K562 (cell line): Measurements from ENCODE around the gene INPP5D. TPM values are rescaled to one million over a fixed set of nuclear protein-coding genes. Genes with fewer than 3 reads are reported as not detected.
A peak's percentile ranks its signal among the peaks of the same experiment; 100 is the strongest.

Experiments
- ATAC-seq: fragments of 200-7000 bp; cut with Tn5 transposase; 3 replicates; pipeline ENCODE4 v1.9.1; 2020; ENCODE audit warnings: moderate library complexity
- BruUV-seq: library from RNA; stranded (reverse); fragments of 400-500 nt; replicated peaks from 2 replicates; lab custom pipeline; 2021; lab: Mats Ljungman, UMichigan
- CTCF ChIA-PET: fragments of 300-600 bp; formaldehyde crosslinking; extraction: SDS; loops from one replicate; lab custom pipeline; 2021; ENCODE audit warnings: low intra/inter-chr PET ratio; lab: Yijun Ruan, JAX
- POLR2A ChIA-PET: fragments of 300-600, 350-650 bp; sonication (Branson Sonifier 250); formaldehyde crosslinking; extraction: SDS; loops from one replicate; lab custom pipeline; 2021; ENCODE audit warnings: antibody characterized with exemption, inconsistent platforms; lab: Yijun Ruan, JAX
- DNase-seq, 4 experiments: peaks; one replicate each; pipeline versions ENCODE4 v3.0.0 to v3.0.0-alpha.2; 2011 to 2018; ENCODE audit warnings: low spot score in 3 of 4, mixed read lengths in 3 of 4; ENCODE audit errors: extremely low read depth in 1 of 4
- FAIRE-seq: peaks from 2 replicates; lab custom pipeline; 2011; peaks lifted over from hg19 to GRCh38; lab: Jason Lieb, UNC
- H2AFZ ChIP-seq: 2 replicates; pipeline ENCODE4 v1.6.0; 2011; ENCODE audit warnings: low read depth, low read length, control low read depth, inconsistent platforms
- H3K27ac ChIP-seq: fragments of 200-600 bp; 3 replicates; pipeline ENCODE4 v1.8.0; 2011; ENCODE audit warnings: low read depth, mild to moderate bottlenecking, control low read depth, inconsistent platforms, low read length, moderate library complexity, mixed read lengths; ENCODE audit errors: extremely low read depth
- H3K27me3 ChIP-seq, 2 experiments: fragments of 300-600 bp in 1 of 2; 2 replicates in 1 of 2; 3 replicates in 1 of 2; pipeline versions ENCODE4 v1.6.0 to v1.8.0; 2011; ENCODE audit warnings: inconsistent platforms in 2 of 2, low read length in 2 of 2, mild to moderate bottlenecking in 1 of 2, mixed read lengths in 1 of 2, moderate library complexity in 1 of 2; ENCODE audit not compliant: control insufficient read depth in 2 of 2, insufficient read depth in 2 of 2
- H3K36me3 ChIP-seq: fragments of 300-600 bp; 3 replicates; pipeline ENCODE4 v1.8.0; 2011; ENCODE audit warnings: mild to moderate bottlenecking, low read length, inconsistent platforms; ENCODE audit not compliant: control insufficient read depth, insufficient read depth
- H3K4me1 ChIP-seq, 2 experiments: fragments of 200-600 bp in 1 of 2; replicated peaks in 1 of 2; 2 replicates in 1 of 2; 3 replicates in 1 of 2; pipeline versions ENCODE4 v1.5.1 to v1.8.0; 2011; ENCODE audit warnings: inconsistent platforms in 2 of 2, low read length in 2 of 2, mild to moderate bottlenecking in 1 of 2, mixed read lengths in 1 of 2, moderate library complexity in 1 of 2; ENCODE audit not compliant: control insufficient read depth in 2 of 2, insufficient read depth in 2 of 2
- H3K4me2 ChIP-seq: 2 replicates; pipeline ENCODE4 v1.6.1; 2011; ENCODE audit warnings: low read length, control low read depth, inconsistent platforms, mixed read lengths; ENCODE audit not compliant: insufficient read depth
- H3K4me3 ChIP-seq: fragments of 200-600 bp; sonication (generic), shearing (Covaris generic); 2 replicates; pipeline ENCODE4 v1.5.1; 2016; ENCODE audit warnings: control low read depth, inconsistent platforms
- H3K79me2 ChIP-seq: fragments of 200-600 bp; 3 replicates; pipeline ENCODE4 v1.8.0; 2011; ENCODE audit warnings: low read length, inconsistent platforms; ENCODE audit not compliant: control insufficient read depth, insufficient read depth
- H3K9ac ChIP-seq, 2 experiments: 2 replicates each; pipeline versions ENCODE4 v1.6.0 to v1.6.1; 2011; ENCODE audit warnings: low read depth in 2 of 2, low read length in 2 of 2, control low read depth in 1 of 2, inconsistent platforms in 1 of 2, mild to moderate bottlenecking in 1 of 2, mixed read lengths in 1 of 2; ENCODE audit not compliant: insufficient read depth in 1 of 2
- H3K9me1 ChIP-seq: one replicate; pipeline ENCODE4 v1.6.0; 2011; ENCODE audit warnings: inconsistent platforms, mild to moderate bottlenecking, low read length, moderate library complexity; ENCODE audit not compliant: control insufficient read depth, insufficient read depth
- H3K9me3 ChIP-seq: replicated peaks from 2 replicates; pipeline ENCODE4 v1.5.1; 2011; ENCODE audit warnings: low read depth, low read length, inconsistent platforms; ENCODE audit not compliant: control insufficient read depth, insufficient read depth
- H4K20me1 ChIP-seq: replicated peaks from 2 replicates; pipeline ENCODE4 v1.6.1; 2011; ENCODE audit warnings: low read length, inconsistent platforms, mixed read lengths; ENCODE audit not compliant: control insufficient read depth, insufficient read depth
- AFF1 ChIP-seq, 2 experiments: fragments of 450-650 bp; IDR thresholded peaks; 2 replicates each; pipeline ENCODE4 v1.6.1; 2018; ENCODE audit warnings: mild to moderate bottlenecking in 2 of 2, low read depth in 1 of 2; ENCODE audit not compliant: partially characterized antibody in 2 of 2
- CCNT2 ChIP-seq: IDR thresholded peaks from 2 replicates; pipeline ENCODE4 v1.6.1; 2011; ENCODE audit warnings: borderline replicate concordance, low read depth, mild to moderate bottlenecking, moderate library complexity, mixed read lengths, low read length; ENCODE audit not compliant: insufficient read length; ENCODE audit errors: extremely low read depth
- E2F1 ChIP-seq: sonication (generic); formaldehyde crosslinking; IDR thresholded peaks from 2 replicates; pipeline ENCODE4 v1.8.1; 2023; ENCODE audit warnings: mild to moderate bottlenecking, missing genetic modification reagents, moderate library complexity
- FOXK1 ChIP-seq: sonication (generic); formaldehyde crosslinking; IDR thresholded peaks from 2 replicates; pipeline ENCODE4 v1.8.0; 2022; ENCODE audit warnings: missing genetic modification reagents, mild to moderate bottlenecking, borderline replicate concordance
- HNRNPH1 ChIP-seq: fragments of 200-400 bp; formaldehyde crosslinking; optimal IDR thresholded peaks from 2 replicates; pipeline ENCODE3; 2017; ENCODE audit warnings: low read depth, mild to moderate bottlenecking, low read length, moderate library complexity
- POLR2B ChIP-seq: fragments of 450-650 bp; IDR thresholded peaks from 2 replicates; pipeline ENCODE4 v1.6.1; 2018; ENCODE audit warnings: low read depth; ENCODE audit not compliant: partially characterized antibody
- SIN3A ChIP-seq, 2 experiments: fragments of 150-350 bp in 1 of 2; IDR thresholded peaks; 2 replicates each; pipeline ENCODE4 v1.6.1; 2011 to 2016; ENCODE audit warnings: borderline replicate concordance in 2 of 2, low read depth in 2 of 2, low read length in 2 of 2, mild to moderate bottlenecking in 2 of 2, moderate library complexity in 2 of 2; ENCODE audit not compliant: control insufficient read depth in 1 of 2
- YY1 ChIP-seq, 3 experiments: IDR thresholded peaks; 2 replicates each; pipeline ENCODE4 v1.6.1; 2011; ENCODE audit warnings: low read length in 2 of 3, mild to moderate bottlenecking in 2 of 3, moderate library complexity in 2 of 3, borderline replicate concordance in 1 of 3, control low read depth in 1 of 3, low read depth in 1 of 3; ENCODE audit not compliant: insufficient read depth in 3 of 3, insufficient replicate concordance in 2 of 3, control insufficient read depth in 1 of 3, insufficient read length in 1 of 3; ENCODE audit errors: extremely low read depth in 1 of 3
- ZHX1 ChIP-seq: fragments of 150-350 bp; conservative IDR thresholded peaks from 2 replicates; pipeline ENCODE4 v1.6.1; 2014; ENCODE audit warnings: low read length
- ZNF41 ChIP-seq: fragments of 250-450 bp; sonication (Bioruptor Pico); conservative IDR thresholded peaks from 2 replicates; pipeline ENCODE4 v1.4.0; 2020; ENCODE audit warnings: mild to moderate bottlenecking
- WGBS: fragments of 100-300 bp; shearing (Covaris generic); methylation state at CpG from one replicate; pipeline ENCODE4 v1.1.6; 2016; ENCODE audit warnings: low coverage, mixed read lengths; ENCODE audit not compliant: insufficient coverage; ENCODE audit errors: missing lambda C conversion rate; 5-methylcytosine and 5-hydroxymethylcytosine counted together
- in situ Hi-C: fragments of 300-500 bp; cut with MboI; formaldehyde crosslinking; loops from 4 replicates; pipeline ENCODE4 v1.15.0; 2018; ENCODE audit warnings: inconsistent platforms, mixed read lengths
- intact Hi-C: fragments of 100-400 bp; cut with micrococcal nuclease; formaldehyde crosslinking; loops from 2 replicates; pipeline ENCODE4 v1.14.2; 2022
- polyA plus RNA-seq, 8 experiments: library from polyadenylated mRNA; depleted of rRNA in 4 of 8; stranded (reverse) in 5 of 8; unstranded in 3 of 8; fragments of >200 nt; fragmentation: Nextera tagmentation in 2 of 8; fragmentation: Illumina TruSeq in 1 of 8; extraction: Ambion mirVana in 2 of 8; extraction: Trizol in 1 of 8; gene quantifications; 2 replicates each; pipeline versions ENCODE4 v1.2.1 to v1.2.3, GENCODE V29; 2011 to 2014; ENCODE audit warnings: inconsistent platforms in 1 of 8, missing spikeins in 1 of 8
- total RNA-seq, 7 experiments: library from RNA; depleted of rRNA in 6 of 7; stranded (reverse); fragments of >200 nt in 6 of 7; fragmentation: Illumina TruSeq in 2 of 7; extraction: Trizol in 2 of 7; gene quantifications; 2 replicates each; pipeline versions ENCODE4 v1.2.1 to v1.2.3, GENCODE V29; 2011 to 2021; ENCODE audit warnings: low replicate concordance in 1 of 7

INPP5D gene
- total and polyA plus RNA-seq, 9 of the 15 experiments (the other 6 are each of a cell fraction or from before 2014, with no cell fraction given) = 0.55 to 6.2 (median 2.2) TPM

GRCh38 chr2:233234996-233235395 lies 174.9 kb downstream of the INPP5D start (continued):
- TF ChIP-seq YY1 (IDR thresholded peaks at IDR 0.05; ENCODE audit: borderline replicate concordance in 1 of 3, control insufficient read depth in 1 of 3, extremely low read depth in 1 of 3, insufficient read depth in 3 of 3, insufficient read length in 1 of 3, insufficient replicate concordance in 2 of 3, low read depth in 1 of 3, low read length in 2 of 3) = no peak
- TF ChIP-seq SIN3A (IDR thresholded peaks at IDR 0.05; ENCODE audit: borderline replicate concordance in 2 of 2, control insufficient read depth in 1 of 2, low read depth in 2 of 2, low read length in 2 of 2) = no peak
- TF ChIP-seq FOXK1 (CRISPR knock-in tag) = no peak
- no peak for TF ChIP-seq CCNT2
- TF ChIP-seq ZHX1 = no peak
- TF ChIP-seq, all 486 proteins: peak for 0

GRCh38 chr2:233235977-233236376 lies 175.8 kb downstream of the INPP5D start:
- H3K9ac ChIP-seq = 0 out of 4 replicates have a peak overlapping the region, but pooled peaks of 1 of the 2 experiments have one; percentile 40
- intact Hi-C loops (no loop called here), in situ Hi-C loops (no loop called here)
- TF ChIP-seq POLR2B (no peak), HNRNPH1 (no peak), AFF1 (IDR thresholded peaks at IDR 0.05; ENCODE audit: low read depth in 1 of 2, partially characterized antibody in 2 of 2) (no peak), E2F1 (CRISPR knock-in tag) (no peak), ZNF41 (CRISPR knock-in tag) (no peak)
- 0 out of 2 replicates have a peak overlapping the region, but pooled peaks have one; percentile 24 for H2AFZ ChIP-seq
- ChIA-PET POLR2A (interaction anchor here (1.0 to 2.6 kb wide), 2 partner anchors 12 to 93 kb away, joined by 3 to 11 read pairs; no protein-coding TSS in a partner anchor), CTCF (no interaction called here)
- H3K27me3 ChIP-seq = no peaks in the 10 kb centered on the region
- no TSS peak for BruUV-seq
- DNase-seq = no peak
- no peak; the same call in 2 of the 3 replicates for ATAC-seq
- no peaks in the 10 kb centered on the region for H3K9me1 ChIP-seq
- H4K20me1 ChIP-seq = no peaks in the 10 kb centered on the region
- no peaks in the 10 kb centered on the region for H3K9me3 ChIP-seq
- WGBS = 93% methylated on average over 7 of the region's 9 CpGs
- no peak for FAIRE-seq
- no peak overlapping the region for H3K4me2 ChIP-seq
- H3K79me2 ChIP-seq = no peaks in the 10 kb centered on the region
- H3K4me1 ChIP-seq = peaks cover 18 to 27% of the 10 kb centered on the region in 2 experiments; a peak in 4 of 5 replicates
- no peak overlapping the region for H3K27ac ChIP-seq
- H3K4me3 ChIP-seq = no peak overlapping the region
- H3K36me3 ChIP-seq = no peaks in the 10 kb centered on the region
